OCI-LY3 (cell line): ENCODE data around the gene NOLC1.
A peak's percentile ranks its signal among the peaks of the same experiment; 100 is the strongest.

Experiments
- H2AFZ ChIP-seq: fragments of 200-600, 300-600 bp; shearing (Covaris generic); 2 replicates; pipeline ENCODE4 v1.6.0; 2014; ENCODE audit warnings: antibody characterized with exemption, low read depth, low read length
- H3K27ac ChIP-seq: fragments of 200-600, 300-600 bp; sonication (generic); 2 replicates; pipeline ENCODE4 v1.5.1; 2014; ENCODE audit warnings: mild to moderate bottlenecking, low read length, moderate library complexity, mixed read lengths
- H3K27me3 ChIP-seq: fragments of 200-600, 300-600 bp; sonication (generic); 2 replicates; pipeline ENCODE4 v1.6.1; 2014; ENCODE audit warnings: low read depth, low read length, mixed read lengths
- H3K36me3 ChIP-seq: fragments of 200-600, 300-600 bp; sonication (generic); replicated peaks from 2 replicates; pipeline ENCODE3; 2014; ENCODE audit warnings: low read depth, low read length, mixed read lengths
- H3K4me1 ChIP-seq: fragments of 300-600, 200-600 bp; sonication (generic); 2 replicates; pipeline ENCODE4 v1.6.1; 2014; ENCODE audit warnings: low read length, mixed read lengths
- H3K4me2 ChIP-seq: fragments of 200-600, 300-600 bp; sonication (generic); 2 replicates; pipeline ENCODE4 v1.6.1; 2014; ENCODE audit warnings: low read length, mixed read lengths
- H3K4me3 ChIP-seq: fragments of 300-600, 200-600 bp; sonication (generic); 2 replicates; pipeline ENCODE4 v1.5.1; 2014; ENCODE audit warnings: antibody characterized with exemption, mild to moderate bottlenecking, low read length, moderate library complexity
- H3K79me2 ChIP-seq: fragments of 300-600, 200-600 bp; shearing (Covaris generic); 2 replicates; pipeline ENCODE4 v1.6.1; 2014; ENCODE audit warnings: mild to moderate bottlenecking, low read length, mixed read lengths
- H3K9ac ChIP-seq: fragments of 300-600, 200-600 bp; shearing (Covaris generic); 2 replicates; pipeline ENCODE4 v1.6.0; 2014; ENCODE audit warnings: mild to moderate bottlenecking, low read length, moderate library complexity
- H3K9me3 ChIP-seq: fragments of 200-600, 300-600 bp; shearing (Covaris generic); 2 replicates; pipeline ENCODE4 v1.6.1; 2014; ENCODE audit warnings: low read length, mixed read lengths; ENCODE audit not compliant: insufficient read depth
- H4K20me1 ChIP-seq: fragments of 200-600, 300-600 bp; sonication (generic); 2 replicates; pipeline ENCODE4 v1.6.1; 2016; ENCODE audit warnings: low read length, mixed read lengths; ENCODE audit not compliant: insufficient read depth
- CTCF ChIP-seq: fragments of 200-600, 300-600 bp; sonication (generic); IDR thresholded peaks from 2 replicates; pipeline ENCODE4 v1.5.1; 2014; ENCODE audit warnings: antibody characterized with exemption, low read length, low read depth
- EZH2phosphoT487 ChIP-seq: fragments of 200-600 bp; shearing (Covaris generic); IDR thresholded peaks from 2 replicates; pipeline ENCODE4 v1.6.1; 2018; ENCODE audit warnings: antibody characterized with exemption, mixed run types, low read depth

NOLC1 gene

DNA sequence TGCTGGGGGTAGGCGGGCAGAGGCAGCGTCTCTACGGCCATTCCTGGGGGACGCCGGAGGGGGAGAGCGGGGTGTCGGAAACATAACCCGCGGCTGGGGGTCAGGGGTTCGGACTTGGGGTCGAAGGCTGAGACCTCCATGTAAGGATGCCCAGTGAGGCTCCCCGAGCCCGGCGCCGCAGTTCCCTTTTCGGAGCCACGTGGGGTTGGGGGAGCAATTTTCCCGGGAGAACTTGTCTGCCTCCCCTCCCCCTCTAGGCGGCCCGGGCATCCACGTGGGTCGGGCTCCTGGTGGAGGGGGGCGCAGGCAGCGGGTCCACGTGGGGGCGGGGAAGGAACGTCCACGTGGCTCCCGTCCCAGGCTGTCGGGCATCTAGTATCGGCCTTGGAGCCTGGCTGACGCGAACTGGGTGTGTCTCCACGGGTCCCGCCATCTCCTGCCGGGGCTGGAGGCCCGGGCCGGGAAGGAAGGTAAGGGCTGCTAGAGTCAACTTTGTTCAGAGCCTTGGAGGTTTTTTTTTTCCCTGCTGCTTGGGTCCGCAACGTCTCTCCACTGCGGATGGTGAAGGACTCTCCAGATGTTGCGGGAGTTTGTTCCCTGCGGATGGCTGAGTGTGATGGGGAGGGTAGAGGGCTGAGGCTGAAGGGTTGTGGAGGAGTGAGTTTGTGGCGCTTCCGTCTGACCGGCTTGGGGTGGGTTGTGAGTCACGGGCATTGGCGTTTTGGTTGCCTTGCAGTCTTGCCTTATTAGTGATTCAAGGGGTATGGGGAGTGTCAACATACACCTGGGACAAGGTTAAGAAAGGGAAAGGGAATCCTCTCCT is 18.6 kb upstream of the NOLC1 start:
- H3K79me2 ChIP-seq = peaks cover 64% of the 10 kb centered on the region
- peaks cover 43% of the 10 kb centered on the region for H3K4me1 ChIP-seq

GRCh38 chr10:102134416-102134815 is 17.8 kb upstream of the NOLC1 start:
- peaks cover 35% of the 10 kb centered on the region for H4K20me1 ChIP-seq
- TF ChIP-seq CTCF (no peak), EZH2phosphoT487 (no peak)
- H3K79me2 ChIP-seq = peaks cover 72% of the 10 kb centered on the region
- H3K27me3 ChIP-seq = no peaks in the 10 kb centered on the region
- H3K4me2 ChIP-seq = peak overlapping the region; percentile 97
- peak overlapping the region; percentile 78 for H3K27ac ChIP-seq
- peaks cover 43% of the 10 kb centered on the region for H3K4me1 ChIP-seq
- peak overlapping the region; percentile 95 for H3K9ac ChIP-seq
- H3K9me3 ChIP-seq = no peaks in the 10 kb centered on the region
- no peak overlapping the region for H2AFZ ChIP-seq
- H3K4me3 ChIP-seq = peak overlapping the region; percentile 100
- H3K36me3 ChIP-seq = peaks cover 36% of the 10 kb centered on the region

More for the DNA sequence above, 18.6 kb upstream of the NOLC1 start:
- TF ChIP-seq EZH2phosphoT487 (no peak), CTCF (no peak)
- no peak overlapping the region for H2AFZ ChIP-seq
- H3K27ac ChIP-seq = peak overlapping the region; percentile 78
- no peaks in the 10 kb centered on the region for H3K27me3 ChIP-seq
- peaks cover 35% of the 10 kb centered on the region for H4K20me1 ChIP-seq
- peak overlapping the region; percentile 97 for H3K4me2 ChIP-seq
- peak overlapping the region; percentile 100 for H3K4me3 ChIP-seq
- H3K9me3 ChIP-seq = no peaks in the 10 kb centered on the region
- peaks cover 28% of the 10 kb centered on the region for H3K36me3 ChIP-seq
- H3K9ac ChIP-seq = peak overlapping the region; percentile 95

GRCh38 chr10:102135956-102136526 is 16.1 kb upstream of the NOLC1 start:
- H3K27me3 ChIP-seq = no peaks in the 10 kb centered on the region
- peak overlapping the region; percentile 36 for H3K4me2 ChIP-seq
- H3K4me1 ChIP-seq = peaks cover 32% of the 10 kb centered on the region
- no peak overlapping the region for H3K27ac ChIP-seq
- no peaks in the 10 kb centered on the region for H3K9me3 ChIP-seq
- H3K9ac ChIP-seq = no peak overlapping the region
- no peak overlapping the region for H2AFZ ChIP-seq
- H3K79me2 ChIP-seq = peaks cover 88% of the 10 kb centered on the region
- peaks cover 51% of the 10 kb centered on the region for H3K36me3 ChIP-seq
- H3K4me3 ChIP-seq = no peak overlapping the region
- TF ChIP-seq CTCF (no peak), EZH2phosphoT487 (no peak)
- peaks cover 35% of the 10 kb centered on the region for H4K20me1 ChIP-seq

- peaks cover 34% of the 10 kb centered on the region for H4K20me1 ChIP-seq
- peaks cover 86% of the 10 kb centered on the region for H3K79me2 ChIP-seq
- H3K4me2 ChIP-seq = no peak overlapping the region
- TF ChIP-seq EZH2phosphoT487 = no peak
- TF ChIP-seq CTCF = no peak
- peaks cover 64% of the 10 kb centered on the region for H3K36me3 ChIP-seq
- H2AFZ ChIP-seq = no peak overlapping the region
- no peaks in the 10 kb centered on the region for H3K9me3 ChIP-seq
- peaks cover 16% of the 10 kb centered on the region for H3K4me1 ChIP-seq
- no peak overlapping the region for H3K9ac ChIP-seq
- H3K4me3 ChIP-seq = no peak overlapping the region
- no peaks in the 10 kb centered on the region for H3K27me3 ChIP-seq
- no peak overlapping the region for H3K27ac ChIP-seq
Observed at GRCh38 chr10:102139281-102140110, 12.7 kb upstream of the NOLC1 start.
